ENCODE measurements around the gene KMT2A.
"Not testable (repeated sequence)": the region's sequence is repeated elsewhere in the genome, so short reads cannot be mapped to it uniquely, and the experiment has no call there.

The KMT2A gene

GRCh38 chr11:118435893-118436624, at the start of gene KMT2A:
TSS of gene KMT2A (plus strand) at chr11:118436492. CDS start at chr11:118436513, 21 bp downstream.
- Histone ChIP-seq H3K27me3 (ENCODE audit: control insufficient read depth in 2 of 2, insufficient read depth in 2 of 2, low read length in 2 of 2) (no peaks in the 10 kb centered on the region), H3K9me3 (ENCODE audit: control insufficient read depth in 2 of 2, low read length in 2 of 2) (no peaks in the 10 kb centered on the region), H3K27ac (ENCODE audit: low read depth in 2 of 2, low read length in 2 of 2) (peak within 1 kb of the TSS; percentile 81 to 85), H3K9ac (ENCODE audit: low read depth in 1 of 2, low read length in 2 of 2) (peak within 1 kb of the TSS; percentile 74 to 87), H3K36me3 (ENCODE audit: control insufficient read depth in 2 of 2, insufficient read depth in 2 of 2, low read length in 2 of 2) (no peaks in the 10 kb centered on the region), H3K4me3 (ENCODE audit: low read length in 2 of 2) (peak within 1 kb of the TSS; percentile 85 to 86), H3K4me1 (ENCODE audit: control insufficient read depth in 2 of 2, insufficient read depth in 2 of 2, low read length in 2 of 2) (peaks cover 26 to 30% of the 10 kb centered on the region in 2 donors)

- no peak overlapping the region for H3K4me3 ChIP-seq (ENCODE audit: low read length in 2 of 2)
- peaks cover 35 to 49% of the 10 kb centered on the region in 2 donors for H3K36me3 ChIP-seq (ENCODE audit: control insufficient read depth in 2 of 2, insufficient read depth in 2 of 2, low read length in 2 of 2)
- H3K9me3 ChIP-seq (ENCODE audit: control insufficient read depth in 2 of 2, low read length in 2 of 2) = no peaks in the 10 kb centered on the region
- H3K4me1 ChIP-seq (ENCODE audit: control insufficient read depth in 2 of 2, insufficient read depth in 2 of 2, low read length in 2 of 2) = no peaks in the 10 kb centered on the region
- H3K27me3 ChIP-seq (ENCODE audit: control insufficient read depth in 2 of 2, insufficient read depth in 2 of 2, low read length in 2 of 2) = no peaks in the 10 kb centered on the region
- H3K9ac ChIP-seq (ENCODE audit: low read depth in 1 of 2, low read length in 2 of 2) = no peak overlapping the region
- peak overlapping the region in 1 of 2 donors; percentile 32 for H3K27ac ChIP-seq (ENCODE audit: low read depth in 2 of 2, low read length in 2 of 2)
Observed at GRCh38 chr11:118396097-118396501, 40.2 kb upstream of the KMT2A start.

- H3K4me1 ChIP-seq (ENCODE audit: control insufficient read depth in 2 of 2, insufficient read depth in 2 of 2, low read length in 2 of 2) = peaks cover 0 to 2% of the 10 kb centered on the region in 2 donors
- no peaks in the 10 kb centered on the region for H3K27me3 ChIP-seq (ENCODE audit: control insufficient read depth in 2 of 2, insufficient read depth in 2 of 2, low read length in 2 of 2)
- no peaks in the 10 kb centered on the region for H3K9me3 ChIP-seq (ENCODE audit: control insufficient read depth in 2 of 2, low read length in 2 of 2)
- H3K9ac ChIP-seq (ENCODE audit: low read depth in 1 of 2, low read length in 2 of 2) = no peak overlapping the region
- H3K36me3 ChIP-seq (ENCODE audit: control insufficient read depth in 2 of 2, insufficient read depth in 2 of 2, low read length in 2 of 2) = peaks cover 28 to 42% of the 10 kb centered on the region in 2 donors
- H3K27ac ChIP-seq (ENCODE audit: low read depth in 2 of 2, low read length in 2 of 2) = no peak overlapping the region
- H3K4me3 ChIP-seq (ENCODE audit: low read length in 2 of 2) = no peak overlapping the region
Observed at GRCh38 chr11:118397448-118397847, 38.8 kb upstream of the KMT2A start.

GRCh38 chr11:118398791-118399559, 37.3 kb upstream of the KMT2A start:
- H3K9me3 ChIP-seq (ENCODE audit: control insufficient read depth in 2 of 2, low read length in 2 of 2) = no peaks in the 10 kb centered on the region
- H3K27ac ChIP-seq (ENCODE audit: low read depth in 2 of 2, low read length in 2 of 2) = peak overlapping the region; percentile 2 to 50
- peaks cover 5 to 9% of the 10 kb centered on the region in 2 donors for H3K4me1 ChIP-seq (ENCODE audit: control insufficient read depth in 2 of 2, insufficient read depth in 2 of 2, low read length in 2 of 2)

GRCh38 chr11:118401151-118401879, 35.0 kb upstream of the KMT2A start, which contains the start of gene ATP5MG:
TSS of gene ATP5MG (plus strand) at chr11:118401606. CDS start at chr11:118401666, 60 bp downstream.
- peak within 1 kb of the TSS; percentile 90 to 99 for H3K4me3 ChIP-seq (ENCODE audit: low read length in 2 of 2)
- peak within 1 kb of the TSS; percentile 84 to 86 for H3K9ac ChIP-seq (ENCODE audit: low read depth in 1 of 2, low read length in 2 of 2)
- peaks cover 8 to 18% of the 10 kb centered on the region in 2 donors for H3K36me3 ChIP-seq (ENCODE audit: control insufficient read depth in 2 of 2, insufficient read depth in 2 of 2, low read length in 2 of 2)
- no peaks in the 10 kb centered on the region for H3K9me3 ChIP-seq (ENCODE audit: control insufficient read depth in 2 of 2, low read length in 2 of 2)
- H3K27ac ChIP-seq (ENCODE audit: low read depth in 2 of 2, low read length in 2 of 2) = peak within 1 kb of the TSS; percentile 74 to 88
- peaks cover 5 to 9% of the 10 kb centered on the region in 2 donors for H3K4me1 ChIP-seq (ENCODE audit: control insufficient read depth in 2 of 2, insufficient read depth in 2 of 2, low read length in 2 of 2)
- no peaks in the 10 kb centered on the region for H3K27me3 ChIP-seq (ENCODE audit: control insufficient read depth in 2 of 2, insufficient read depth in 2 of 2, low read length in 2 of 2)

More at GRCh38 chr11:118398791-118399559, 37.3 kb upstream of the KMT2A start:
- Histone ChIP-seq H3K4me3 (ENCODE audit: low read length in 2 of 2) (no peak overlapping the region), H3K27me3 (ENCODE audit: control insufficient read depth in 2 of 2, insufficient read depth in 2 of 2, low read length in 2 of 2) (no peaks in the 10 kb centered on the region), H3K36me3 (ENCODE audit: control insufficient read depth in 2 of 2, insufficient read depth in 2 of 2, low read length in 2 of 2) (peaks cover 14 to 28% of the 10 kb centered on the region in 2 donors), H3K9ac (ENCODE audit: low read depth in 1 of 2, low read length in 2 of 2) (no peak overlapping the region)

GRCh38 chr11:118401880-118402590, 34.3 kb upstream of the KMT2A start:
- H3K9ac ChIP-seq (ENCODE audit: low read depth in 1 of 2, low read length in 2 of 2) = peak overlapping the region; percentile 84 to 86
- no peaks in the 10 kb centered on the region for H3K9me3 ChIP-seq (ENCODE audit: control insufficient read depth in 2 of 2, low read length in 2 of 2)
- H3K27me3 ChIP-seq (ENCODE audit: control insufficient read depth in 2 of 2, insufficient read depth in 2 of 2, low read length in 2 of 2) = no peaks in the 10 kb centered on the region
- H3K4me3 ChIP-seq (ENCODE audit: low read length in 2 of 2) = peak overlapping the region; percentile 90 to 99
- H3K36me3 ChIP-seq (ENCODE audit: control insufficient read depth in 2 of 2, insufficient read depth in 2 of 2, low read length in 2 of 2) = peaks cover 10 to 17% of the 10 kb centered on the region in 2 donors
- peaks cover 5 to 9% of the 10 kb centered on the region in 2 donors for H3K4me1 ChIP-seq (ENCODE audit: control insufficient read depth in 2 of 2, insufficient read depth in 2 of 2, low read length in 2 of 2)
- peak overlapping the region; percentile 74 to 88 for H3K27ac ChIP-seq (ENCODE audit: low read depth in 2 of 2, low read length in 2 of 2)

GRCh38 chr11:118402594-118402993, 33.7 kb upstream of the KMT2A start:
- H3K4me1 ChIP-seq (ENCODE audit: control insufficient read depth in 2 of 2, insufficient read depth in 2 of 2, low read length in 2 of 2); H3K27ac ChIP-seq (ENCODE audit: low read depth in 2 of 2, low read length in 2 of 2); H3K27me3 ChIP-seq (ENCODE audit: control insufficient read depth in 2 of 2, insufficient read depth in 2 of 2, low read length in 2 of 2); H3K9me3 ChIP-seq (ENCODE audit: control insufficient read depth in 2 of 2, low read length in 2 of 2): not testable (repeated sequence)
- Histone ChIP-seq H3K4me3 (ENCODE audit: low read length in 2 of 2) (peak overlapping the region; percentile 90 to 99), H3K36me3 (ENCODE audit: control insufficient read depth in 2 of 2, insufficient read depth in 2 of 2, low read length in 2 of 2) (peaks cover 5 to 19% of the 10 kb centered on the region in 2 donors), H3K9ac (ENCODE audit: low read depth in 1 of 2, low read length in 2 of 2) (peak overlapping the region; percentile 17 to 84)

GRCh38 chr11:118406599-118407166, 29.6 kb upstream of the KMT2A start:
- H3K9ac ChIP-seq (ENCODE audit: low read depth in 1 of 2, low read length in 2 of 2) = no peak overlapping the region
- peaks cover 5 to 11% of the 10 kb centered on the region in 2 donors for H3K4me1 ChIP-seq (ENCODE audit: control insufficient read depth in 2 of 2, insufficient read depth in 2 of 2, low read length in 2 of 2)
- H3K27me3 ChIP-seq (ENCODE audit: control insufficient read depth in 2 of 2, insufficient read depth in 2 of 2, low read length in 2 of 2) = no peaks in the 10 kb centered on the region
- H3K27ac ChIP-seq (ENCODE audit: low read depth in 2 of 2, low read length in 2 of 2) = peak overlapping the region in 1 of 2 donors; percentile 4
- H3K4me3 ChIP-seq (ENCODE audit: low read length in 2 of 2) = no peak overlapping the region
- peaks cover 10 to 31% of the 10 kb centered on the region in 2 donors for H3K36me3 ChIP-seq (ENCODE audit: control insufficient read depth in 2 of 2, insufficient read depth in 2 of 2, low read length in 2 of 2)
- no peaks in the 10 kb centered on the region for H3K9me3 ChIP-seq (ENCODE audit: control insufficient read depth in 2 of 2, low read length in 2 of 2)

- peak overlapping the region; percentile 13 to 43 for H3K27ac ChIP-seq (ENCODE audit: low read depth in 2 of 2, low read length in 2 of 2)
- no peak overlapping the region for H3K4me3 ChIP-seq (ENCODE audit: low read length in 2 of 2)
- H3K4me1 ChIP-seq (ENCODE audit: control insufficient read depth in 2 of 2, insufficient read depth in 2 of 2, low read length in 2 of 2) = peaks cover 0 to 3% of the 10 kb centered on the region in 2 donors
- no peaks in the 10 kb centered on the region for H3K27me3 ChIP-seq (ENCODE audit: control insufficient read depth in 2 of 2, insufficient read depth in 2 of 2, low read length in 2 of 2)
- no peaks in the 10 kb centered on the region for H3K9me3 ChIP-seq (ENCODE audit: control insufficient read depth in 2 of 2, low read length in 2 of 2)
- no peak overlapping the region for H3K9ac ChIP-seq (ENCODE audit: low read depth in 1 of 2, low read length in 2 of 2)
- peaks cover 14 to 33% of the 10 kb centered on the region in 2 donors for H3K36me3 ChIP-seq (ENCODE audit: control insufficient read depth in 2 of 2, insufficient read depth in 2 of 2, low read length in 2 of 2)
Observed at GRCh38 chr11:118410055-118410745, 26.1 kb upstream of the KMT2A start.
